Measurements from ENCODE around the gene HS3ST1.

HS3ST1 gene

GRCh38 chr4:11423465-11423864, 5.2 kb downstream of the HS3ST1 start:
- H2AFZ ChIP-seq (ENCODE audit: low read depth, low read length, severe bottlenecking), result no peak overlapping the region
- no peaks in the 10 kb centered on the region for H3F3A ChIP-seq (ENCODE audit: insufficient read depth)
- H3K79me2 ChIP-seq (ENCODE audit: insufficient read depth, low read length), result no peaks in the 10 kb centered on the region
- TF ChIP-seq EZH2phosphoT487 (conservative IDR thresholded peaks at IDR 0.05; ENCODE audit: low read length) (no peak), CTCF (IDR thresholded peaks at IDR 0.05; ENCODE audit: insufficient read depth, low read length, poor library complexity, severe bottlenecking) (no peak)
- H3K9me3 ChIP-seq (ENCODE audit: insufficient read depth, low read length), result no peaks in the 10 kb centered on the region
- no peak overlapping the region for H3K4me3 ChIP-seq (ENCODE audit: insufficient read depth, low read length, poor library complexity, severe bottlenecking)
- H3K4me2 ChIP-seq (ENCODE audit: low read depth, low read length, poor library complexity, severe bottlenecking), result no peak overlapping the region
- H4K20me1 ChIP-seq (ENCODE audit: low read depth, low read length), result no peaks in the 10 kb centered on the region
- H3K9me2 ChIP-seq (replicated peaks; ENCODE audit: insufficient read depth, low read length), result no peaks in the 10 kb centered on the region
- H3K27me3 ChIP-seq (ENCODE audit: low read length), result no peaks in the 10 kb centered on the region
- no peak overlapping the region for H3K27ac ChIP-seq (ENCODE audit: low read depth, low read length)
- H3K9ac ChIP-seq (ENCODE audit: low read length), result no peak overlapping the region
- H3K36me3 ChIP-seq (ENCODE audit: low read length), result no peaks in the 10 kb centered on the region

GRCh38 chr4:11421116-11421515, 7.6 kb downstream of the HS3ST1 start:
- Histone ChIP-seq H3K27ac (ENCODE audit: low read depth, low read length) (no peak overlapping the region), H3K9me3 (ENCODE audit: insufficient read depth, low read length) (no peaks in the 10 kb centered on the region), H3K79me2 (ENCODE audit: insufficient read depth, low read length) (no peaks in the 10 kb centered on the region), H4K20me1 (ENCODE audit: low read depth, low read length) (no peaks in the 10 kb centered on the region), H3K9me2 (replicated peaks; ENCODE audit: insufficient read depth, low read length) (no peaks in the 10 kb centered on the region), H3F3A (ENCODE audit: insufficient read depth) (no peaks in the 10 kb centered on the region), H3K9ac (ENCODE audit: low read length) (no peak overlapping the region), H3K27me3 (ENCODE audit: low read length) (no peaks in the 10 kb centered on the region), H3K4me3 (ENCODE audit: insufficient read depth, low read length, poor library complexity, severe bottlenecking) (no peak overlapping the region), H3K36me3 (ENCODE audit: low read length) (no peaks in the 10 kb centered on the region), H3K4me2 (ENCODE audit: low read depth, low read length, poor library complexity, severe bottlenecking) (no peak overlapping the region), H2AFZ (ENCODE audit: low read depth, low read length, severe bottlenecking) (no peak overlapping the region)
- TF ChIP-seq EZH2phosphoT487 (conservative IDR thresholded peaks at IDR 0.05; ENCODE audit: low read length) (no peak), CTCF (IDR thresholded peaks at IDR 0.05; ENCODE audit: insufficient read depth, low read length, poor library complexity, severe bottlenecking) (no peak)

- Histone ChIP-seq H3K4me2 (ENCODE audit: low read depth, low read length, poor library complexity, severe bottlenecking) (no peak overlapping the region), H3F3A (ENCODE audit: insufficient read depth) (no peaks in the 10 kb centered on the region), H3K4me3 (ENCODE audit: insufficient read depth, low read length, poor library complexity, severe bottlenecking) (no peak overlapping the region), H3K9me2 (replicated peaks; ENCODE audit: insufficient read depth, low read length) (no peaks in the 10 kb centered on the region), H3K27ac (ENCODE audit: low read depth, low read length) (no peak overlapping the region), H3K9ac (ENCODE audit: low read length) (no peak overlapping the region), H4K20me1 (ENCODE audit: low read depth, low read length) (no peaks in the 10 kb centered on the region), H2AFZ (ENCODE audit: low read depth, low read length, severe bottlenecking) (no peak overlapping the region), H3K79me2 (ENCODE audit: insufficient read depth, low read length) (no peaks in the 10 kb centered on the region), H3K27me3 (ENCODE audit: low read length) (no peaks in the 10 kb centered on the region), H3K36me3 (ENCODE audit: low read length) (no peaks in the 10 kb centered on the region), H3K9me3 (ENCODE audit: insufficient read depth, low read length) (no peaks in the 10 kb centered on the region)
- TF ChIP-seq EZH2phosphoT487 (conservative IDR thresholded peaks at IDR 0.05; ENCODE audit: low read length) (no peak), CTCF (IDR thresholded peaks at IDR 0.05; ENCODE audit: insufficient read depth, low read length, poor library complexity, severe bottlenecking) (no peak)
Measured at GRCh38 chr4:11420327-11420726, 8.4 kb downstream of the HS3ST1 start.

Measured in SU-DHL-6 (cell line).